Coronary artery (tissue), 2 donors: ENCODE measurements around the gene DHRS12.

Experiments used
- DNase-seq: peaks from one replicate; pipeline ENCODE4 v3.0.0-alpha.2; 2017; ENCODE audit warnings: low spot score
- H3K27ac ChIP-seq, 2 donors: fragments of 200-600 bp; sonication (generic); one replicate each; pipeline ENCODE4 v1.5.1; 2016 to 2019
- H3K4me3 ChIP-seq: fragments of 200-600 bp; sonication (generic); 2 replicates; pipeline ENCODE4 v1.5.1; 2016; ENCODE audit warnings: mild to moderate bottlenecking, moderate library complexity
- CTCF ChIP-seq: fragments of 200-600 bp; sonication (generic); IDR thresholded peaks from one replicate; pipeline ENCODE4 v1.5.1; 2019; ENCODE audit warnings: antibody characterized with exemption

Gene DHRS12

GRCh38 chr13:51727634-51728274 is 76.2 kb downstream of the DHRS12 start:
- TF ChIP-seq CTCF: no peak
- no peak for DNase-seq
- Histone ChIP-seq H3K4me3 (no peak overlapping the region), H3K27ac (peak overlapping the region; percentile 24 to 55)

DNA sequence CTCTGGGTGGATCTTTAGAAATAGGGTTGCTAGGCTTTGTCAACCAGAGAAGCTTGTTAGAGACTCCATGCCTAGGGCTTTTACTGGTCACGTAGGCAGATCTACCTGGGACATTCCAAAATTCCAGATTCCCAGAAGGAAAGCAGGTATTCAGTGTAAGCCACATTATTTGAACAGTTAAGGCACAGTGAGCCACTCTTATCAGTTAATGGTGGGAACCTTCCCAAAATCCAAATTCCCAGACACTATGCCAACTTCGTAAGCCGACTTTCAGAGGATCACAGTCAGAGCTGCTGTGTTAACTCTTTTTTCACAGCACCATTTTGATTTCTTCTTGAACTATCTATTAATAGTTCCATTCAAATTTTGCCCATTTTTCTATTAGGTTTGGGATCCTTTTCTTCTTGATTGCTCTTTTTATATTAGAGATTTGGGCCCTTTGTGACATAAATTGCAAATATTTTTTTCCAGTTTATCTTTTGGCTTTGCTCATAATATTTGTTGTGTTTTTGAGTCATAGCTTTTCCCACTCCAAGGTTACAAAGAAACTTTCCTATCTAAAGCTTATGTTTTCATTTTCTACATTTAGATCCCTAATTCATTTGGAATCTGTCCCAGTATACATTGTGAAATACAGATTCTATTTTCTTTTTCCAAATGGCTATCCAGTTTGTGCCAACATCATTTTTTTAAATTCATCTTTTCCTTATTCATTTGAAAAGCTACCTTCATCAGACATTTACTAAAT is 77.3 kb downstream of the DHRS12 start:
- no peak overlapping the region for H3K4me3 ChIP-seq
- no peak for DNase-seq
- TF ChIP-seq CTCF: no peak

DNA sequence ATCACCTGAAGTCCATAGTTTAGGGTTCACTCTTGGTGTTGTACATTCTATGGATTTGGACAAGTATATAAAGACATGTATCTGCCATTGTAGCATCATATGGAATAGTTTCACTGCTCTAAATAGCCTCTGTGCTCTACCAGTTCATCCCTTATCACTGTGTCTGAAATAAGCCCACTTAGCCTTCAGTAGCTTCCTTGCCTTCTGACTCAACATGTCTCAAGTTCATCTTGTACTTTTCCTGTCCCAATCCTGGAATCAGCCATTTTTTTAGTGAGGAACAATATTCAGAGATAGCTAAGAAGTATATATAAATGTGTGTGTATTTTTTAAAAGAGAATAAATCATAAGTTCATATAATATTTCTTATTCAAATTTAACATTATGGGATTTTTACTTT is 79.2 kb downstream of the DHRS12 start:
- no peak for DNase-seq
- H3K27ac ChIP-seq: peak overlapping the region in 1 of 2 donors; percentile 56
- no peak overlapping the region for H3K4me3 ChIP-seq
- TF ChIP-seq CTCF: no peak

More for the DNA sequence above, 77.3 kb downstream of the DHRS12 start:
- H3K27ac ChIP-seq: peak overlapping the region; percentile 47 to 55

GRCh38 chr13:51723529-51723928 is 80.4 kb downstream of the DHRS12 start:
- H3K27ac ChIP-seq: peak overlapping the region in 1 of 2 donors; percentile 31
- no peak for TF ChIP-seq CTCF
- no peak for DNase-seq

DNA sequence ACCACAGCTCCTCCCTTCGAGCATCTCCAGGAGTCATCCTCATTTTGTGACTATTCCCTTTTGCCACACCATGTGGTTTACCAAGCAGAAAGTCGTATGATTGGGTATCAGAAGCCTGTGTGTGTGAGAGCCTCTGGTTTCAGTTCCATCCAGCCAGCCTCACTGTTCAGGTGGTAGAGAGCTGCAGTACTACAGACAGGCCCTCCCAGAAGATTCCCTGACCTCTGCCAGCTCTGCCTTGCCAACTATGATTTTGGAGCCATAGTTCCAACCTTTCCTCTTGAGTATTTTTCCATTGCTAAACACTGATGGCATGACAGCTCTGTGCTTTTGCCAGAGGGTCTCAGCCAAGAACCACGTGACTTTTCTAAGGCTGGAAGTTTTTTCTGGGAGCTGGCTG is 82.5 kb downstream of the DHRS12 start:
- Histone ChIP-seq H3K4me3 (no peak overlapping the region), H3K27ac (peak overlapping the region; percentile 50 to 80)
- no peak for TF ChIP-seq CTCF
- no peak for DNase-seq

More at GRCh38 chr13:51723529-51723928, 80.4 kb downstream of the DHRS12 start:
- no peak overlapping the region for H3K4me3 ChIP-seq

DNA sequence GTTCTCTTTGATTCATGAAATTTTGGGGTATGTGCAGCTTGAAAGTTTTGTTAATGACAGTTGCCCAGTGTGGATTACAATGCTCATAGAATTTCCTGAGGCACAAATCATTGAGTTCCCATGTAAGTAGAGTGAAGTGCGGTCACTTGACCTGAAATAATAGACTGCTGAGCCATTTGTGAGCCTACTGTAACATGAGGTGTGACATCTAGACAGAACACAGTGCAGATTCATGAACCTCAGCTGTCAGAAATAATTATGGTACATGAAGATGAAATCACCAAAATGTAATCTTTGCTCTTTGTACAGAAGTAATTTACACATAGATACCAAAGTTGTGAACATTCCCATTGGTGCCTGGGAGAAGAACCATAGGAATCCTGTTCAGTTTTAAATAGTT is 84.6 kb downstream of the DHRS12 start:
- no peak for DNase-seq
- Histone ChIP-seq H3K4me3 (no peak overlapping the region), H3K27ac (no peak overlapping the region)
- no peak for TF ChIP-seq CTCF
